ENCODE data around the gene LRP11. TPM values are rescaled to one million over a fixed set of nuclear protein-coding genes. Genes with fewer than 3 reads are reported as not detected.
"Not testable (repeated sequence)": the region's sequence is repeated elsewhere in the genome, so short reads cannot be mapped to it uniquely, and the experiment has no call there.

LRP11 gene
- polyA plus RNA-seq, 3 donors, result 33.5 to 35.2 (median 34.2) TPM

GRCh38 chr6:149876241-149876933 is 12.2 kb upstream of the LRP11 start:
- DNase-seq, result no peak

- no peak for DNase-seq
Measured at GRCh38 chr6:149872233-149872632, 8.1 kb upstream of the LRP11 start.

GRCh38 chr6:149871182-149871581 is 7.0 kb upstream of the LRP11 start:
- no peak for DNase-seq

- no peak for DNase-seq
Measured at GRCh38 chr6:149869275-149869892, 5.2 kb upstream of the LRP11 start.

- DNase-seq, result no peak
Measured at GRCh38 chr6:149867876-149868640, 3.9 kb upstream of the LRP11 start.

- DNase-seq, result peak; percentile 76
Measured at GRCh38 chr6:149864578-149865535, 698 bp upstream of the LRP11 start.

GRCh38 chr6:149862922-149863697 is 1.0 kb downstream of the LRP11 start:
- peak; percentile 71 for DNase-seq

- not testable (repeated sequence) for DNase-seq
Measured at GRCh38 chr6:149862424-149862738, 1.8 kb downstream of the LRP11 start.

GRCh38 chr6:149861603-149862423 is 2.3 kb downstream of the LRP11 start:
- no peak for DNase-seq

- no peak for DNase-seq
Measured at GRCh38 chr6:149860834-149861602, 3.1 kb downstream of the LRP11 start.

GRCh38 chr6:149860513-149860833 is 3.7 kb downstream of the LRP11 start:
- DNase-seq, result no peak

- DNase-seq, result no peak
Measured at GRCh38 chr6:149859938-149860337, 4.2 kb downstream of the LRP11 start.

- DNase-seq, result peak; percentile 36
Measured at GRCh38 chr6:149859368-149859767, 4.8 kb downstream of the LRP11 start.

GRCh38 chr6:149857541-149857940 is 6.6 kb downstream of the LRP11 start:
- DNase-seq, result no peak

GRCh38 chr6:149856256-149856994 is 7.7 kb downstream of the LRP11 start:
- DNase-seq, result no peak

GRCh38 chr6:149855741-149856140 is 8.4 kb downstream of the LRP11 start:
- DNase-seq, result no peak

- DNase-seq, result no peak
Measured at GRCh38 chr6:149855040-149855654, 9.0 kb downstream of the LRP11 start.

GRCh38 chr6:149854532-149854931 is 9.6 kb downstream of the LRP11 start:
- DNase-seq, result no peak
